ENCODE measurements around the gene PLD1.
"Not testable (repeated sequence)": the region's sequence is repeated elsewhere in the genome, so short reads cannot be mapped to it uniquely, and the experiment has no call there.

PLD1 gene

GRCh38 chr3:171809861-171810628 is at the start of gene PLD1:
TSS of gene PLD1 (minus strand) at chr3:171810483. CDS start at chr3:171738051, 72,432 bp downstream.
- DNase-seq = peak; percentile 68

GRCh38 chr3:171858770-171859169 is 48.5 kb upstream of the PLD1 start:
- not testable (repeated sequence) for DNase-seq

GRCh38 chr3:171854649-171855305 is 44.5 kb upstream of the PLD1 start:
- no peak for DNase-seq

DNA sequence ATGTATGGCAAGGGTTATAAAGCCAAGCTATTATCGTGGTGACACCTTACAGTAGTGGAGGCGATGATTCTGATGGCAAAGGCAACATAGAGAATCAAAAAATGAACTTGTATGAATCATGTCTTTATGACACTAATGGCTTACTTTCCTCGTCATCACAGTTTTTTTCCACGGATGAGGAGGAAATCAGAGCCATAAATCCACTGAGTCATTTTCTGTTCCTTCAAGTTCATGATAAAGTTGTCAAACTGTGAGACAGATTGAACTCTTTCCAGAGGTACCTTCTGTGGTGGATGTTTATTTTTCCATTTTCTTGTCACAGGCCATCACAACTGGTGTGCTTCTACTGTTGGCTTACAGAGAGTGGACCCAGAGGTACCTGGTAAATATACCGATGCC is 41.4 kb upstream of the PLD1 start:
- DNase-seq = no peak

GRCh38 chr3:171850960-171851659 is 40.8 kb upstream of the PLD1 start:
- no peak for DNase-seq

DNA sequence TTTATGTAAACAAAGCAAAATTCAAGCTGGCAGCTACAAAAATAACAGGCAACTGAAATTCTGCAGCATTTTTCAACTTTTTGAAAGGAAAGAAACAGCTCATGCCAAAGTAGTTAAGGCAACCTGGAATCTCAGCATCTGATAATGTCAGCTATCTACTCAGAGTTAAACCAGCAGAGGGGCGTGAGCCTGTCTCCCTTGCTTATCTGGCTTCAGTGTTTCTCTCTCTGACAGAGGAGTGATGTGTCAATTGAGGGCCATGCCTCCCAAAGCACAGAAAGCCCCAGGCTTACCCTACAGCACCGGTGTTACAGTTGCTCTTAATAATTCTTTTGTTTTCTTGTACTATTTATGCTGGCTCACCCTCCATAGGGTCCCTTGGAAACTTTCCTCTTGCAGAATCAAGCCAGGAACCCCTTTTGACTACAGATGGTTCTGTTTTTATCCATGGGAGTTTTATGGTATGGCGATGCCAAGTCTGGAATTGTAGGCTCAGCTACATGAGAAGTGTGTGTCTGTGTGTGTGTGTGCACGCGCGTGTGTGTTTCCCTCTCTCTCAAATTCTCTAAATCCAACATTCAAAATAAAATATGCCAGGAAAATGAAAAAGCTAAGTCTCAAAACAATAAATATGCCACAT is 40.2 kb upstream of the PLD1 start:
- DNase-seq = no peak

GRCh38 chr3:171849617-171850319 is 39.5 kb upstream of the PLD1 start:
- DNase-seq = no peak

DNA sequence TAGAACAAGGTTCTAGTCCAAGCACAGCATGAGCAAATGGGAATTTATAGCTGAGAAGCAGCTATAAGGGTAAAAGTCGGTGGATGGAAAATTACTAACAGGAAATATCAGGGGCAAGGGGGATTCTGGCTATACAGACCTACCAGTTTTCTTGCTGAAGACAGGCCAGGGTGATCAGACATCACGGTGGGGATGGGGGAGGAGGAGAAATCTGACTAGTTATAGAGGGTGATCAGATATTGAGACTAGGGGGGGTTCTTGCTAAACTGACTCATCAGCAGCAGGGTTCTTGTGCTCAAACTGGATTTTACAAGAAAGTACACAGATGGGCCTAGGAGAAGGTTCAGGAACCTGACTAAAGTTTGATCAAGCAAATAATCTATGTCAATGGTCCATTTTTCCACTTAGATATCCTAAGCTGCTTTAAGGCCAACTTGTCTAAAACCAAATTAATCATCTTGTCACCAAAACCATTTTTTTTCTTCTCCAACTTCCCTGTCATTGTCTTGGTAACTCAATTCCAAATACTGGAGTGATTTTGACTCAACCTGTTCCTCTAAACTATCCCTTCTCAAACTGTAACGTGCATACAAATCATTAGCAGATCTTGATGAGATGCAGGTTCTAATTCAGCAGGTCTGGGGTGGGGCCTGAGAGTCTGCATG is 37.4 kb upstream of the PLD1 start:
- no peak for DNase-seq

DNA sequence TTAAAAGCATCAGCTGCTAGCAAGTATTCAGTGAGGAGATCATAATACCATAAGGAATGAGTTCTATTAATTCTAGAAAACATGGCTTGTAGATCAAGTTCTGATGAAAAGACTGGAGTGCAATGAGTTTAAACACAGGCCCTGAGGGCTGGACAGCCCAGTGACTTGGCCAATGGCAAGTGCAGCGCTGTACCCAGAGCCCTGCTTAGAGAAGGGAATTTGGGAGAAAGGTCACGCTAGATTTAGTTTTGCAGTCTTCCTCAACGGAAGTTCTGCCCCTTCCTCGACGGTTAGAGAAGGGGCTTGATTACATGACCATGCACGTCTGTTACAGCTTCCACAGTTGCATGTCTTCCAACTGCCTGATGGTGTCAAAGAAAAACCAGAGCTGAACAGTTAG is 36.9 kb upstream of the PLD1 start:
- DNase-seq = no peak

DNA sequence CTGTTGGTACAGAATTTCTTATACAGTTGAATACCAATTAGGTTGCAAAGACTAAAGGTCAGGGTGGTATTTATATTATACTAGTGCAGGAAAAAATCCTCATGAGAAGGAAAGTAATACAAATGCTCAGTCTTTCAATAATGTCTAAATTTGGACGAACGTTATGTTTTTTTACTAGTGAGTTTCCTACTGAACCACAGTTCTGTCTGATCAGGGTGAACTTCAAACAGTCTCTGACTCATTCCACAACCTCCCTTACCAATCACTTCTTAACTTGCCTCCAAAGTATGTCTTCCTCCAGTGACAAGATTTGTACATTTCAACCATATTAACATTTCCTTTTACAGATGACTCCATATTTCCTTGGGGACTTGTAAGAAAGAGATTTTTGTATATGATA is 36.3 kb upstream of the PLD1 start:
- DNase-seq = no peak

GRCh38 chr3:171845481-171846284 is 35.4 kb upstream of the PLD1 start:
- DNase-seq = no peak

DNA sequence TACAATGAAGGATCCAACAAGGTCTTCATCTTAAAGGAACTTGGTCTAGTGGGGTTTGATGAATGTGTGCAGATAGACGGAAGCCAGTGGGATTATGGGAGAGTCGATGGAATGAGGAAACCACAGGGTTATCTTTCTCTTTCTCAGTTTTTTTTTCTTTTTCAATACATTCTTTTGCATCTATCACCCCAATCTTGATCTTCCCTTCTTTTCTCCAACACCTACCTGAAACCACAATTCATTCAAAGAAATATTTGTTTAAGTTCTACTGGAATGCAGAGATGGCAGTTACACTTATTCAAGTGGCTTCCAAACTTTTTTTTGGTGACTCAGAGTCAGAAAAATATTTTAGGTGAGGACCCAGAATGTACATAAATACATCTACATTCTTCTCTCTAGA is 34.6 kb upstream of the PLD1 start:
- DNase-seq = no peak

GRCh38 chr3:171842864-171843518 is 32.7 kb upstream of the PLD1 start, which contains the start of gene TMEM212:
TSS of gene TMEM212 (plus strand) at chr3:171843349. CDS start at chr3:171843384, 35 bp downstream.
- DNase-seq = no peak

DNA sequence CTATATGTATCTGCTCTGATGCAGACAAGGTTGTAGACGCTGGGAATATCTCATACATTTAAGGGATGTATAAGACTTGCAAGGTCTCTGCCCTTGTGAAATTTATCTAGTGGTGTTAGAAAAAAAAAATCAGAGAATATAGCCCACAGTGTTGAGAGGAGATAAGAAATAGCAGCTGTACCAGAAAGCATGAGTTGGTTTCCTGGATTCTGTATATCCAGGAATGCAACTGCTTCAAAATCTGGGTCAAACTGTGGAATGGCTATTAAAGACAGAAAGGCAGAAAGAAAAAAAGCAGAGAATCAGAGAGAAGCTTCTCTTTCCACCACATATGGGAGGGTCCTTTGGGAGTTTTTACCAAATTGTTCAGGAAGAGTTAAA is 31.3 kb upstream of the PLD1 start:
- no peak for DNase-seq

- no peak for DNase-seq
These were observed 30.7 kb upstream of the PLD1 start for GRCh38 chr3:171840811-171841619.

DNA sequence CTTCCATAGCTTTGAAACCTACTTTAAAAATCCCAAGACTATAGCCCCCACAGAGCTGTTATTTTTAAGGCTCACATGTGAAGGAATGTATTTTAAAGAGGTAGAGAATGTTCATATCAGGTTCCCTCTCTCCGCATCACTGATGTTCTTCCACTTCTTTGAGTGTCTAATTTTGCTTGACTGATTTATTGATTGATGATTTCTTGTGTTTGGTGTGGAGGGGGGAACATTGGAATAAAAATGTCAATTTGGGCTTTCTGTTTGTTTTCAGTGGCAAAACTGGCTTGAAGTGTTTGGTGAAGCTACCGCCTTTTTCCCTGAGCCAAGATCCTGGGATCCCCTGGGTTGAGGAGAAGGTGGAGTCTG is 30.1 kb upstream of the PLD1 start:
- no peak for DNase-seq

GRCh38 chr3:171839270-171839669 is 29.0 kb upstream of the PLD1 start:
- DNase-seq = no peak

DNA sequence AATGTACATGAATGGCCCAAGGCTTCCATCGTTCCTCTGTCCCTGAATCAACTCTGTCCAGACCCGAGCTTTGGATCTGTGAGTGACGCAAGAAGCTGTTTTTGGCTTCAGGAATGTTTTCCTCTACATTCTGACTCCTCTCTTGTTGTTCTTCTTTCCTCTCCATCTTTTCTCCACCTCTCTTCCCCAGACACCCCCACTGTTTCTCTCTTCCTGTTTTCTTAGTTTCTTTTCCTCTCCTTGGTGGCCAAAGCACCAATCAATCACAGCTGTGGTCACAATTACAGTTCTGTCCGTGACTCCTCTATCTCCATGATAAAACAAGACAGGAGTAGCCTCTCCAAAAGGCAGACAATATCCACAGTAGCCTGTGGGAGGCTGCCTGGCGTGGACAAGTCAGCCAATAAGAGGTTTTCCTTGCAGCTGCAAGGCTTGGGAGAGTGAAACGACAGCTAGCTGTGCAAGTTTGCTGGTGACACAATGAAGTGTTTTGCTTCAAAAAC is 28.0 kb upstream of the PLD1 start:
- no peak for DNase-seq

- no peak for DNase-seq
These were observed 27.4 kb upstream of the PLD1 start for GRCh38 chr3:171837698-171838097.

DNA sequence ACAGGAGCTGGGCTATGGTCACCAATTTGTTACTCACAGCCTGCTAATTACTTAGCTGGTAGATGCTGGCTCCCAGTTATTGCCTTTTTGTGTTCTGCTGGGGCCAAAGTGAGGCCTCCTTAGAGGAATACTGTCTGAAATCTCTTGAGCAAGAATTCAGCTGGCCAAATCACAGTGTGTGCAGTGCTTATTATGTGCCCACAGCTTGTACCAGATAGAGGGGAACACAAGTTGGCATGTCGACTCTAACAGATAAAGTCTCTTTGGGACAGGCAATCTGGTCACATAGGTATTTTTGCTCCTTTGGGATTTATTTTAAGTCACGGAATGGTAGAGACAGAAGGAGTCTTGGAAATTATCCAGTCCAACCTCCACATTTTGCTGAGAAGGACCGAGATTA is 26.6 kb upstream of the PLD1 start:
- no peak for DNase-seq
